MM.1S (cell line): Measurements from ENCODE around the gene AGAP3.

ENCODE experiments used
- DNase-seq: peaks from one replicate; pipeline ENCODE4 v3.0.0-alpha.2; 2015
- H2AFZ ChIP-seq: fragments of 300-600 bp; sonication (generic); 2 replicates; pipeline ENCODE4 v1.6.0; 2016; ENCODE audit warnings: antibody characterized with exemption, low read length
- H3F3A ChIP-seq: fragments of 300-600 bp; sonication (generic); 2 replicates; pipeline ENCODE4 v1.6.1; 2016; ENCODE audit warnings: mild to moderate bottlenecking, antibody characterized with exemption, low read length, moderate library complexity, mixed read lengths; ENCODE audit not compliant: insufficient read depth
- H3K27ac ChIP-seq: fragments of 300-600 bp; sonication (generic); 2 replicates; pipeline ENCODE4 v1.5.1; 2016; ENCODE audit warnings: mild to moderate bottlenecking, low read length
- H3K27me3 ChIP-seq: fragments of 300-600 bp; sonication (generic); replicated peaks from 2 replicates; pipeline ENCODE4 v1.6.0; 2016; ENCODE audit warnings: low read length; ENCODE audit not compliant: insufficient read depth
- H3K36me3 ChIP-seq: fragments of 300-600 bp; sonication (generic); replicated peaks from 2 replicates; pipeline ENCODE4 v1.6.1; 2016; ENCODE audit warnings: mild to moderate bottlenecking, low read length, mixed read lengths; ENCODE audit not compliant: insufficient read depth
- H3K4me1 ChIP-seq: fragments of 300-600 bp; sonication (generic); 2 replicates; pipeline ENCODE4 v1.6.1; 2016; ENCODE audit warnings: low read length, mixed read lengths
- H3K4me2 ChIP-seq: fragments of 300-600 bp; sonication (generic); 2 replicates; pipeline ENCODE4 v1.6.0; 2016; ENCODE audit warnings: low read depth, low read length
- H3K4me3 ChIP-seq: fragments of 300-600 bp; sonication (generic); 2 replicates; pipeline ENCODE4 v1.5.1; 2016; ENCODE audit warnings: low read length, mixed read lengths
- H3K79me2 ChIP-seq: fragments of 300-600 bp; sonication (generic); 2 replicates; pipeline ENCODE4 v1.6.1; 2016; ENCODE audit warnings: mixed run types, low read length, mixed read lengths
- H3K9ac ChIP-seq: fragments of 300-600 bp; sonication (generic); 2 replicates; pipeline ENCODE4 v1.6.1; 2016; ENCODE audit warnings: low read length, mixed read lengths
- H3K9me2 ChIP-seq: fragments of 300-600 bp; sonication (generic); replicated peaks from 2 replicates; pipeline ENCODE4 v1.6.1; 2016; ENCODE audit warnings: mild to moderate bottlenecking, low read length, mixed read lengths; ENCODE audit not compliant: insufficient read depth
- H3K9me3 ChIP-seq: fragments of 300-600 bp; sonication (generic); replicated peaks from 2 replicates; pipeline ENCODE4 v1.6.1; 2016; ENCODE audit warnings: mild to moderate bottlenecking, low read length, mixed read lengths; ENCODE audit not compliant: insufficient read depth
- H4K20me1 ChIP-seq: fragments of 300-600 bp; sonication (generic); 2 replicates; pipeline ENCODE4 v1.6.1; 2016; ENCODE audit warnings: mild to moderate bottlenecking, low read length, moderate library complexity, mixed read lengths; ENCODE audit not compliant: insufficient read depth
- EZH2 ChIP-seq: fragments of 300-600 bp; sonication (generic); optimal IDR thresholded peaks from 2 replicates; pipeline ENCODE3; 2017; ENCODE audit warnings: low read depth, mild to moderate bottlenecking, antibody characterized with exemption, low read length, mixed read lengths
- EZH2phosphoT487 ChIP-seq: fragments of 300-600 bp; sonication (generic); IDR thresholded peaks from 2 replicates; pipeline ENCODE4 v1.6.1; 2018; ENCODE audit warnings: antibody characterized with exemption, low read length
- TF ChIP-seq, protein P1 (sequence below): fragments of 300-600 bp; sonication (generic); IDR thresholded peaks from 2 replicates; pipeline ENCODE4 v1.5.1; 2016; ENCODE audit warnings: antibody characterized with exemption, low read length, mixed read lengths

Gene AGAP3

DNA sequence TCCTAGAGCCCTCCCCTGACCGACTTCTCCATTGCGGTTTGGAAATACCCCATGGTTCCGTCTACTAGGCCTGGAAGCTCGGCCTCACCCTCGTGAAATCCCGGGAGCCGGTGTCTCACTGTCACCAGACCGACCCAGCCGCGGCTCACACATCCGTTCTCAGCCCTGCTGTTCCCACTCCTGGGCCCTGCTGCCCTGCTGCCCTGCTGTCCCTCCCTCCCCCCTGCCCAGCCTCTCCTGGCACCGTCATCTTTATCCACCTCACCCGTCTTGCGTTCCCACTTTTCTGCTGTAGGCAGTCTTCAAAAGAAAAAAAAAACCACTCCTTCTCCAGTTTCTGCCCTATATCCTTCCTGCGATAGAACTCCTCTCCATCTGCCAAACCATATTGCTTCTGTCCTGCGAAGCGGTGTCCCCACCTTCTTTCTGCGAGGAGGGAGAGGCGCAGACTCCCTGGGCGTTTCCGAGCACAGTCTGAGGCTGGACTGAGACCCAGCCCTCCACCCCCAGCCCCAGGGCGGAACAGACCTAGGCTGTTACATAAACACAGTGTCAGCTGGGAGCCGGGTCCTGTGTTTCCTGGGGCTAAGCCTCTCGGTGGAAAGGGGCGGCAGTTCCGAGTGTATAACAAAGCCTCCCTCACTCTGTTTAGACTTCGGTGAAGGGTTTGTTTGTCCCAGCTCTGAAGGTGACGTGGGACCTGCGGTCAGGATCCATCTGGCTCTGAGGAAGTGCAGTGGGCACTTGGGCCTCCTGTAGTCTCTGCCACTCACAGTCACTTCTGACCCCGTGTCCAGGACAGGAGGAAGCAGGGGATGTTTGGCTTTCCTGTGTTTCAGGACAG is 2.8 kb downstream of the AGAP3 start:
- no peak overlapping the region for H3K4me3 ChIP-seq
- H3K9ac ChIP-seq = no peak overlapping the region

DNA sequence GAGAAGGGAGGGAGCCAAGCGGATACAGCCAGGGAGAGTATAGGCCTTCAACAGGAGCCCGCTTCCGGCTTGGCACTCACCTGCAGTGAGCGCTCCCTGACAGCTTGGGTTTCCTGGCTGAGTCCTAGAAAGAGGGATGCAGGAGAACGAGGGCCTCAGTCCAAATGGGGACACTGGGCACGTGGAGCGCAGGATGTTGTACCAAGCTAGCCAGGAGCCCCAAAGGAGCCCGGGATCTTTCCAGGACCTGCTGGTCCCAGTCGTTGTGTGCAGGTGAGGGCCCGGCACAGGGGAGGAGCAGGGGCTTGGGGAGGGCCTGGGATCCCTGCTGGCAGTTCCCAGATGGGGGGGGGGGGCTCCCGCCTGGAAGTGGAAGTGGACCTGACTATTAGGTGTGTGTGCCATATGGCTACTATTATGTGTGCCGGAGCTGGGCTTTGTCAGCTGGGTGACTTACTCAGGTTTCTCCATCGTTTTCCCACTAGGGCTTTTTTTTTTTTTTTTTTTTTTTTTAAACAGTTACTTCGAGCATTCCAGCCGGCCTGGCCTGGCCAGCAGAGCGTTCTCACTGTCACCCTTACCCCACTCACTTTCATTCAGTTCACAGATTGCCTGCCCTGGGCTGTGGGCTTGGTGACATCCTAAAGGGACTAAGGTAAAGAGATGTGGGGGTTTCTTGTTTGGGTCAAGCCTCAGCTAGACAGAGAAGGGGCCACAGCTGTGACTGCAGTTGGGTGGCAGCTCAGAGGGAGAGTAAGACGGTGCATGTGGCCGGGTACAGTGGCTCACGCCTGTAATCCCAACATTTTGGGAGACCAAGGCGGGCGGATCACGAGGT is 3.8 kb downstream of the AGAP3 start:
- Histone ChIP-seq H3K4me2 (no peak overlapping the region), H3K27me3 (no peaks in the 10 kb centered on the region), H3K9ac (no peak overlapping the region), H2AFZ (no peak overlapping the region), H4K20me1 (peaks cover 16% of the 10 kb centered on the region; the same call in 1 of the 2 replicates), H3K4me3 (no peak overlapping the region), H3F3A (peaks cover 16% of the 10 kb centered on the region), H3K36me3 (no peaks in the 10 kb centered on the region), H3K4me1 (0 out of 2 replicates have a peak, but pooled peaks cover 8% of the 10 kb centered on the region), H3K9me2 (no peaks in the 10 kb centered on the region), H3K9me3 (no peaks in the 10 kb centered on the region), H3K27ac (no peak overlapping the region), H3K79me2 (peaks cover 82% of the 10 kb centered on the region)
- TF ChIP-seq, protein P1, sequence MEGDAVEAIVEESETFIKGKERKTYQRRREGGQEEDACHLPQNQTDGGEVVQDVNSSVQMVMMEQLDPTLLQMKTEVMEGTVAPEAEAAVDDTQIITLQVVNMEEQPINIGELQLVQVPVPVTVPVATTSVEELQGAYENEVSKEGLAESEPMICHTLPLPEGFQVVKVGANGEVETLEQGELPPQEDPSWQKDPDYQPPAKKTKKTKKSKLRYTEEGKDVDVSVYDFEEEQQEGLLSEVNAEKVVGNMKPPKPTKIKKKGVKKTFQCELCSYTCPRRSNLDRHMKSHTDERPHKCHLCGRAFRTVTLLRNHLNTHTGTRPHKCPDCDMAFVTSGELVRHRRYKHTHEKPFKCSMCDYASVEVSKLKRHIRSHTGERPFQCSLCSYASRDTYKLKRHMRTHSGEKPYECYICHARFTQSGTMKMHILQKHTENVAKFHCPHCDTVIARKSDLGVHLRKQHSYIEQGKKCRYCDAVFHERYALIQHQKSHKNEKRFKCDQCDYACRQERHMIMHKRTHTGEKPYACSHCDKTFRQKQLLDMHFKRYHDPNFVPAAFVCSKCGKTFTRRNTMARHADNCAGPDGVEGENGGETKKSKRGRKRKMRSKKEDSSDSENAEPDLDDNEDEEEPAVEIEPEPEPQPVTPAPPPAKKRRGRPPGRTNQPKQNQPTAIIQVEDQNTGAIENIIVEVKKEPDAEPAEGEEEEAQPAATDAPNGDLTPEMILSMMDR = no peak
- no peak for TF ChIP-seq EZH2phosphoT487
- TF ChIP-seq EZH2 = no peak
- no peak for DNase-seq

More for the DNA sequence above, 2.8 kb downstream of the AGAP3 start:
- Histone ChIP-seq H2AFZ (no peak overlapping the region), H3K79me2 (peaks cover 72% of the 10 kb centered on the region), H3K9me2 (no peaks in the 10 kb centered on the region), H4K20me1 (peaks cover 11% of the 10 kb centered on the region; the same call in 1 of the 2 replicates), H3K9me3 (no peaks in the 10 kb centered on the region), H3K4me1 (peaks cover 8% of the 10 kb centered on the region; the same call in 1 of the 2 replicates), H3K4me2 (no peak overlapping the region), H3K27ac (no peak overlapping the region), H3K36me3 (no peaks in the 10 kb centered on the region), H3K27me3 (no peaks in the 10 kb centered on the region), H3F3A (peaks cover 21% of the 10 kb centered on the region)
- TF ChIP-seq, protein P1 = no peak
- TF ChIP-seq EZH2phosphoT487 = no peak
- no peak for TF ChIP-seq EZH2
- DNase-seq = no peak

DNA sequence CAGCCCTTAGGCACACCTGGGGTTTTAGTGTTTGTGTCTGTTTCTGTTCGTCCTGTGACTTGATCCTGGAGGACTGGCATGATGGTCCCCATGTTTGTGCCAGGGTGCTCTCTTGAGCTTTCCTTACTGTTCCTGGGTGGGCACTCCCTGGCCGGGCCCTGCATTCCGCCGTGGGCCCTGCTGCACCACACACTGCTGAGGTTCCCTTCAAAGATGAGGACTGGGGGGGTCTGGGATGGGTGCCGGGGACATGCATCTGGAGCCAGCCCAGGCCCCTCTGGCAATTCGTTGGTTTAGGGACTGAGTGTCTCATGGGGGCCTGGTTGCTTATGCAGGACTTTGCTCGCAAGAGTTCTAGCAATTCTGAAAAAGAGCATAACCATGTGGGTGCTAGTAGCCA is 4.7 kb downstream of the AGAP3 start:
- Histone ChIP-seq H3K9ac (no peak overlapping the region), H3K36me3 (no peaks in the 10 kb centered on the region), H3F3A (peaks cover 10% of the 10 kb centered on the region), H3K4me3 (no peak overlapping the region), H4K20me1 (peaks cover 16% of the 10 kb centered on the region; the same call in 1 of the 2 replicates), H3K9me2 (no peaks in the 10 kb centered on the region), H3K4me1 (0 out of 2 replicates have a peak, but pooled peaks cover 3% of the 10 kb centered on the region), H3K27ac (no peak overlapping the region), H3K4me2 (no peak overlapping the region), H3K9me3 (no peaks in the 10 kb centered on the region), H2AFZ (no peak overlapping the region), H3K79me2 (peaks cover 91% of the 10 kb centered on the region), H3K27me3 (no peaks in the 10 kb centered on the region)
- TF ChIP-seq, protein P1 = no peak
- TF ChIP-seq EZH2phosphoT487 (no peak), EZH2 (no peak)
- no peak for DNase-seq
